GM21619 (cell line): ENCODE data around the gene CEP76.

Source experiments
- ATAC-seq: cut with Tn5 transposase; IDR thresholded peaks from one replicate; pipeline ENCODE4 v1.9.1; 2021; ENCODE audit not compliant: unreplicated experiment

The CEP76 gene

GRCh38 chr18:12702221-12703095 lies at the start of gene CEP76, which contains the start of gene PSMG2:
Gene CEP76 (minus strand): TSS chr18:12702723. CDS start chr18:12702548, 175 bp downstream.
Gene PSMG2 (plus strand): TSS chr18:12703042. CDS start chr18:12703108, 66 bp downstream.
- peak; percentile 74 for ATAC-seq

GRCh38 chr18:12751891-12752290 lies 49.4 kb upstream of the CEP76 start:
- ATAC-seq: no peak

- ATAC-seq: no peak
Measured at GRCh38 chr18:12751503-12751884, 49.0 kb upstream of the CEP76 start.

GRCh38 chr18:12750715-12751502 lies 48.4 kb upstream of the CEP76 start:
- ATAC-seq: no peak

- ATAC-seq: no peak
Measured at GRCh38 chr18:12750076-12750714, 47.7 kb upstream of the CEP76 start.

- ATAC-seq: no peak
Measured at GRCh38 chr18:12749121-12749520, 46.6 kb upstream of the CEP76 start.

GRCh38 chr18:12748671-12749070 lies 46.1 kb upstream of the CEP76 start:
- ATAC-seq: no peak

- ATAC-seq: no peak
Measured at GRCh38 chr18:12747530-12748315, 45.2 kb upstream of the CEP76 start.

- ATAC-seq: no peak
Measured at GRCh38 chr18:12745095-12745795, 42.7 kb upstream of the CEP76 start.

GRCh38 chr18:12744103-12744502 lies 41.6 kb upstream of the CEP76 start:
- ATAC-seq: no peak

GRCh38 chr18:12742453-12742852 lies 39.9 kb upstream of the CEP76 start:
- no peak for ATAC-seq

- ATAC-seq: no peak
Measured at GRCh38 chr18:12741351-12741750, 38.8 kb upstream of the CEP76 start.

- ATAC-seq: no peak
Measured at GRCh38 chr18:12737243-12737902, 34.9 kb upstream of the CEP76 start.

- ATAC-seq: no peak
Measured at GRCh38 chr18:12726774-12727550, 24.4 kb upstream of the CEP76 start.

GRCh38 chr18:12726331-12726730 lies 23.8 kb upstream of the CEP76 start:
- no peak for ATAC-seq

GRCh38 chr18:12722731-12723130 lies 20.2 kb upstream of the CEP76 start:
- no peak for ATAC-seq

GRCh38 chr18:12721495-12722275 lies 19.2 kb upstream of the CEP76 start:
- no peak for ATAC-seq

GRCh38 chr18:12711446-12711845 lies 8.9 kb upstream of the CEP76 start:
- no peak for ATAC-seq
